HG03196 (cell line): ENCODE measurements around the gene RNF111.

Experiments used
- ATAC-seq: cut with Tn5 transposase; IDR thresholded peaks from one replicate; pipeline ENCODE4 v1.9.1; 2021; ENCODE audit not compliant: unreplicated experiment

RNF111 gene

DNA sequence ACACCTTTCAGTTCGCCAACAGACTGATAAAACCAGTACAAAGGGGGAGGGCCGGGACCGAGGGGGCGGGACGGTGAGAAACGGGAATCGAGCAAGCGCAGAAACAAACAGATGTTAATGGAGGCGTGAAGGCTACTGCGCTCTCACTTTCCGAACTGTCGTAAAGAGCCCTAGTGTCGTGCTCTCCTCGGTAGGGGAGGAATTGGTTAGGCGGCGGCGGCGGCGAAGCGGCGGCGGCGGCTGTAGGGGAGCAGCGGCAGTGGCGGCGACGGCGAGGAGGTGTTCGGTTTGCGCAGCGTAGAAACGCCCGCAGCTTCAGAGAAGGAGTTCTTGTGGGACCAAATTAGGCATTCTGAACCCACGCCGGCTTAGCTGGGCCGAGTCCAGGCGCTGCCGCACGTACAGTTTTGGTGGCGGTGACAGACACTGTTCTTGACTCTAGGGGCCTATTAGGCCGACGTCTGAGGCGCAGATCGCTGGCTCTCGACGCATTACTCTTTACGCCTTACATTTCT, at the start of gene RNF111:
Gene RNF111, plus strand, starts transcription at position 173 of the 515 bp plus-strand sequence. CDS start 43,160 bp downstream, outside the sequence.
- peak; percentile 71 for ATAC-seq

DNA sequence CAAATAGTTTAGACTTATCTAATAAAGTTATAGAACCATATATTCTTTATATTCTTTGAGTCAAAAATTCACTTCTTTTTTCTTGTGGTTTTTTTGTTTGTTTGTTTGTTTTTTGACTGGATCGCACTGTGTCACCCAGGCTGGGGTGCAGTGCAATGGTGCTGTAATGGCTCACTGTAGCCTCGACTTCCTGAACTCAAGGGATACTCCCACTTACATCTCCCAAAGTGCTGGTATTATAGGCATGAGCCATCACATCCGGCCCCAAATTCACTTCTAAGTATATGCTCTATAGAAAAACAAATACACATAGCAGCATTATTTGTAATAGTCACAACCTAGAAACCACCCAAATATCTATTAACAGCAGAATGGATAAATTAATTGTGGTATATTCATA, 40.3 kb upstream of the RNF111 start:
- ATAC-seq = no peak

DNA sequence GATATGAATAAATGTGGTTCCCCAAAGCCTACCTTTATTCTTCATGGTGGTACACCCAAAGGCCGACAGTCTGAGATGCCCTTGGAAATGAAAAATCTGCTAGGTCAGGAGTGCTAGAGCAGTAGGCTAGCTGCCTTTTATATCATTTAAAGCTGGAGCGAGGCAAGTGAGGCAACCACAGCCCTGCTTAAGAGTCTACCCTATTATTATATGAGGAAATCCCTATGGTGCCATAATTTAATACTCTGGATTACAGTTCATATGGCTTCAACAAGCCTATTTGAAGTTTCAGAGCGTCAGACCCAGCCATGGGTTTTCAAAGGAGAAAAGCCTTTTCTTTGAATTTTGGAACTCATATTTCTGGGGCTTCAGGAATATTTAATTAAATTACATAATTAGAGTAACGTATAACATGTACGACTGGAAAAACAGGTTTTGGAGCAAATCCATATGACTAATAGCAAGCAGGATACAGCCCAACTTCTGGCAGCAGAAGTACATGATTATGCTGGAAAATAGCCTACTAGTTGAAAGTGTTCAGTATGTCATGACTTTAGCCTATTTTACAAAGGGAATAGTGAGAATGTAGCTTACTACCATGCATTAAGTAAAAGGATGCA, 36.0 kb upstream of the RNF111 start:
- ATAC-seq = no peak

- no peak for ATAC-seq
These were observed 34.7 kb upstream of the RNF111 start for GRCh38 chr15:58952751-58953150.

DNA sequence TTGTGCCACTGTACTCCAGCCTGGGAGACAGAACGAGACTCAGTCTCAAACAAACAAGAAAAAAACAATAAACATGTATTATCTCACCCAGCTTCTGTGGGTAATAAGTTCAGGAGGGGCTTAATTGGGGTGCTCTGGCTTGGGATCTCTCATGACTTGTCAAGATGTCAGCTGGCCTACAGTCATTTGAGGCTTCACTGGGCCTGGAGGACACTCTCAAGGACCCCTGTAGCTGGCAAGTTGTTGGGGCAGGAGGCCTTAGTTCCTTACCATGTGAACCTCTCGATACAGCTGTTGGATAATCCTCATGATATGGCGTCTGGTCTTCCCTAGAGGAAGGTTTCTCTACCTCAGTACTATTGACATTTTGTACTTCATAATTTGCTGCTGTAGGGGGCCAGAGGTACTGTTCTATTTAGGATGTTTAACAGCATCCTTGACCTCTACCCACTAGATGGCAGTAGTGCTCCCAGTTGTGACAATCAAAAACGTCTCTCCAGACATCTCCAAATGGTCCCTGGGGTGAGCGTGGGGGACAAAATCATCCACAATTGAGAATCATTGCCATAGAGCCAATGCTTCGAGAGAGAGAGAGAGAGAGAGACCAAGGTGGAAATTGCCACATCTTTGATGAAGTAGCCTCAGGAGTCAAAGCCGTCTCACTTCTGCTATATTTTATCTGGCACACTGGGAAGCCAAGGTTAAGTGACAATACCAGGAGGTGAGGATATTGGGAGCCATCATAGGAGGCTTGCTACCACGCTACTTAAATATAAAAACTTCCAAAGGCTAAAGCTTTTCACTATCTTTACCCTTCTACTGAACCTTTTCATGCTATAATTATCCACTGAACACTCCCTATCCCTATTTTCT, 30.1 kb upstream of the RNF111 start:
- ATAC-seq = peak; percentile 82

GRCh38 chr15:58958811-58959210, 28.7 kb upstream of the RNF111 start:
- ATAC-seq = no peak

GRCh38 chr15:58962136-58962535, 25.3 kb upstream of the RNF111 start:
- ATAC-seq = no peak

DNA sequence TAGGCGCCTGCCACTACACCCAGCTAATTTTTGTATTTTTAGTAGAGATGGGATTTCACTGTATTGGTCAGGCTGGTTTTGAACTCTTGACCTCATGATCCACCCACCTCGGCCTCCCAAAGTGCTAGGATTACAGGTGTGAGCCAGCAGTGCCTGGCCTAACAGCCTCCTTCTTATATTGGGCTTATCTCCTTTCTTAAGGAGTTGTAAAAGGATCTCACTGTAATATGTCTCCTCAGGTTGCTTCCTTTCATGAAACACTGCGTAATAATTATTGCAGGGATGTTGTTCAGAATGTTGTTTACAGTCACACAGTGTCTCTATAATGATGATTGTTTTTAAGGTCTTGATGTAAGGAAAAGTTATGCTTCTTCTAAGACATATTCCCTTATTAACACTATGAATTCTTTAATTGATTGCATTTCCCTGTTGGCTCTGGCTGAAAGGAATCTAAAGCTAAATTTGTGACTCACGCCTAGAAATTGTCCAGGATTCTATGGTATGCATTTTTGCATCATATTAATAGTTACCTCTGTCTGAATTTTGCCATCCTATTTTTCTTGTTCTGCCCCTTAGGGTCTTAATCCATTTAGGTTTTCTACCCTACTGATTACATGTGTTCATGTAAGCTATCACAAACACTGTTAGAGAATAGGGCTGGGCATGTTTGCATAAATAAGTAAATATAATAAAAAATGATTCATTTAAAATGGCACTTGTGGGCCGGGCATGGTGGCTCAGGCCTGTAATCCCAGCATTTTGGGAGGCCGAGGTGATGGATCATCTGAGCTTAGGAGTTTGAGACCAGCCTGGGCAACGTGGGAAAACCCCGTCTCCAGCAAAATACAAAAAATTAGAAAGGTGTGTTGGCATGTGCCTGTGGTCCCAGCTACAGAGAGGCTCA, 24.5 kb upstream of the RNF111 start:
- no peak for ATAC-seq

DNA sequence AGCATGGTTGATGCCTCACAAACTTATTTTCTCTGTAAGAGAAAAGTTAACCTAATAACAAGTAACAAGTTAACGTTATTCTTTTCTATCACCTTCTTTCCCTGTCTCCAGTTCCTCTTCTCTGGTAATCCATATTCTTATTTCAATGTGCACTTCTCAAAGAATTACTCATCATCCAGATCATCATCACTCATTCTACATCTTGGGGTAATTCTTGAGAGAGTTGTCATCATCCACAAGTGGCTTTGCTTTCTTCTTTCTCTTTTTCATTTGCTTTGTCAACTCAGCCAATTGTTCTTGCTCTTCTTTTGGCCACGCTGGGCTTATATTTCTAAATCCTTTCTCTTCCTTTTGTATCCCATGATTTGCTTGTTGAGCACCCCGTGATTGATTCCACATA, 20.8 kb upstream of the RNF111 start:
- ATAC-seq = no peak

GRCh38 chr15:58967479-58967878, 20.0 kb upstream of the RNF111 start:
- no peak for ATAC-seq

DNA sequence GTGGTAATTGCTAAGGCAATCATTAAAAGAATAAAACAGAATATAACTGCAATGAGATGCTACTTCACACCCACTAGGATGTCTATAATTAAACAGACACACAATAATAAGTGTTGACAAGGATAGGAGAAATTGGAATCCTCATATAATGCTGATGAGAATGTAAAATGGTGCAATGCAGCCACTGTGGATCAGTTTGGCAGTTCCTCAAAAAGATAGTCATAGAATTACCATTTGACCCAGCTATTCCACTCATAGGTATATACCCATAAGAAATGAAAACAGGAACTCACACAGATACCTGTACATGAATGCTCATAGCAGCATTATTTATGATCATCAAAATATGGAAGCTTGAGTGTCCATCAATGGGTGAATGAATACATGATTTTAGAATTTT, 9.6 kb upstream of the RNF111 start:
- no peak for ATAC-seq

GRCh38 chr15:58980351-58980939, 7.0 kb upstream of the RNF111 start:
- ATAC-seq = no peak

DNA sequence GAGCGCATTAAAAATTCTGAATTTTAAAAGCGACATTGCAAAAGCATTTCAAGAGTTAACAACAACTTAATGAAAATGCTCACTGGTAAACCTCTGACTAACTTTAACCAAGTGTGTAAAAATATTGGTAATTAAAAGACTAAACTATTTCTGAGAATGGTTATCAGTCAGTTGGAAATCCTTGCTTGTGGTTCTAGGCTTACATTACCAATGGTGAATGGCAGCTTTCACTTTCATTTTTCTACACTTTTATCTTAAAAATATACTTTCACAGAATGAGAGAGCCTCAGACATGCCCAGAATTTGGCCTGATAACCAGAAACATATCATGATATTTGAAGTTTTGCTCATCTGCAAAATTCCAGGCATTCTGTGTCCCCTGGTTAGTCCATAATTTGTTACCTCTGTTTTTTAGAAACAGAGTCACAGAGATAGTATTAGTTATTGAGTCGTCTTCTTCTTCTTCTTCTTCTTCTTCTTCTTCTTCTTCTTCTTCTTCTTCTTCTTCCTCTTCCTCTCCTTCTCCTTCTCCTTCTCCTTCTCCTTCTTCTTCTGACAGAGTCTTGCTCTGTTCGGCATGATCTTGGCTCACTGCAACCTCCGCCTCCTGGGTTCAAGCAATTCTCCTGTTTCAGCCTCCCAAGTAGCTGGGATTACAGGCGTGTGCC, 5.5 kb upstream of the RNF111 start:
- no peak for ATAC-seq

DNA sequence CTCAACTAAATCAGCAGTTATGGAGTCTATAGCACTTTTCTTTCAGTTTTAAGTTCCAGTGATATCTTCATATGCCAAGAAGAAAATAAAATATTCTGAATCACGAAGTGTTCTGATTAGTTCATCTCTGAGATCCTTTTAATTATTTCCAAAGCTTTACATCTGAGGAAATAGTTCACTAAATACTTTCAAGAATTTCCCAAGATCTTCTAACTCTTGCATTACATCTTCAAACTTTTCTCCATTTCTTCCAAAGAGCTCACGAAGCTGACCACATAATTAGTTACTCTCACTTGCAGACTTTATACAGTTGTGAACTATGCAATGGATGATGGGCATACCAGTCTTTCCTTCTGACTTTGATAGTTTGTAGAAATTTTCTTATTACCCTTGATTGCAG, 4.2 kb upstream of the RNF111 start:
- ATAC-seq = no peak

GRCh38 chr15:58985443-58985842, 2.0 kb upstream of the RNF111 start:
- no peak for ATAC-seq

GRCh38 chr15:58987036-58987435, 427 bp upstream of the RNF111 start:
- no peak for ATAC-seq

GRCh38 chr15:58988006-58988785, 733 bp downstream of the RNF111 start:
- peak; percentile 33 for ATAC-seq

DNA sequence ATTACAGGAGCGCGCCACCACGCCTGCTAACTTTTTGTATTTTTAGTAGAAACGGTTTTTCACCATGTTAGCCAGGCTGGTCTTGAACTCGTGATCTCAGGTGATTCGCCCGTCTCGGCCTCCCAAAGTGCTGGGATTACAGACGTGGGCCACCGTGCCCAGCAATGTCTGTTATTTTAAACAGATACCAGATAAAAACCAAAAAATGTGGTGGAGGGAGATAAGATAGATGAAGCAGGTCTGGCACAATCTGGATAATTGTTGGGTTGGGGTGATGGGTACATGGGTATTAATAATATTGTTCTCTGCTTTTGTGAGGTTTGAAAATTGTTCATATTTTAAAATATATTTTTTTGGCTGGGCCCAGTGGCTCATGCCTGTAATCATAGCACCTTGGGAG, 4.7 kb downstream of the RNF111 start:
- ATAC-seq = no peak

DNA sequence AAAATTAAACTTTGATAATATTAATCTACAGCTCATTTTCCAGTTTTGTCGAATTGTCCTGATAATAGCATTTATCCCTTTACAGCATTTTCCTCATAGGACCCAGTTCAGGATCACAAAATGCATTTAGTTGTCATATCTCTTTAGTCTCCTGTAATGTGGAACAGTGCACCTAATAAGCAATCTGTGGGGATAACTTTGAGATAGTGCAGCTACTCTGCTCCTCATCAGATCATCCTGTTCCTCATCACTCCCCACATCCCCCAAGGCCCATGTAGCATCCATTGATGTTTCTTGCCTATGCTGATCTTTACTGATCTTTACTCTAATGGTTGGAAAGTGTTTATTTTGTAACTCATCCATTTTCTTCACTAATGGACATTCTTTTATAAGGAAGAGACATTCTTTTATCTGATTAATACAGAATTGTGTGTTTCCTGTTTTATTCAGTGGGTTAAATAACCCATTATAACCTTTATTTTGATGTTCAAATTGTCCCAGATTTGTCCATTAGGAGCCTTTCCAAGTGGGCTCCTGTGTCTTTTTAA, 7.5 kb downstream of the RNF111 start:
- ATAC-seq = no peak
